Activated naive CD8-positive, alpha-beta T cell treated with anti-CD3 and anti-CD28 coated beads for 36 hours (primary cell): Measurements from ENCODE around the gene NUMB. TPM values are rescaled to one million over a fixed set of nuclear protein-coding genes. Genes with fewer than 3 reads are reported as not detected.
A peak's percentile ranks its signal among the peaks of the same experiment; 100 is the strongest.
"Not testable (repeated sequence)": the region's sequence is repeated elsewhere in the genome, so short reads cannot be mapped to it uniquely, and the experiment has no call there.

Experiments used
- DNase-seq: peaks from one replicate; pipeline ENCODE4 v3.0.0; 2021
- H3K27ac Mint-ChIP-seq: one replicate; pipeline ENCODE4 v1.8.0; 2022; ENCODE audit warnings: mild to moderate bottlenecking, moderate library complexity, mixed read lengths
- H3K27me3 Mint-ChIP-seq: one replicate; pipeline ENCODE4 v1.8.0; 2022; ENCODE audit warnings: mild to moderate bottlenecking, mixed read lengths
- H3K36me3 Mint-ChIP-seq: one replicate; pipeline ENCODE4 v1.8.0; 2021; ENCODE audit warnings: mild to moderate bottlenecking, mixed read lengths
- H3K4me1 Mint-ChIP-seq: one replicate; pipeline ENCODE4 v1.8.0; 2021; ENCODE audit warnings: mixed read lengths
- H3K4me3 Mint-ChIP-seq: one replicate; pipeline ENCODE4 v1.8.0; 2022; ENCODE audit warnings: mild to moderate bottlenecking, moderate library complexity, mixed read lengths
- H3K9me3 Mint-ChIP-seq: one replicate; pipeline ENCODE4 v1.8.0; 2022; ENCODE audit warnings: mixed read lengths
- total RNA-seq, 2 experiments: library from RNA; stranded (reverse); gene quantifications; one replicate each; pipeline ENCODE4 v1.2.3, GENCODE V29; 2021

Gene NUMB
- total RNA-seq, 2 experiments from 2014 or later = 27.3 to 32.4 TPM

- H3K9me3 Mint-ChIP-seq = no peaks in the 10 kb centered on the region
- no peaks in the 10 kb centered on the region for H3K36me3 Mint-ChIP-seq
- no peak overlapping the region for H3K27ac Mint-ChIP-seq
- peaks cover 38% of the 10 kb centered on the region for H3K4me1 Mint-ChIP-seq
- no peaks in the 10 kb centered on the region for H3K27me3 Mint-ChIP-seq
- no peak for DNase-seq
- H3K4me3 Mint-ChIP-seq = no peak overlapping the region
Measured at GRCh38 chr14:73325063-73325462, 133.3 kb downstream of the NUMB start.

GRCh38 chr14:73324533-73324932, 133.8 kb downstream of the NUMB start:
- Mint-ChIP-seq H3K27ac (no peak overlapping the region), H3K4me3 (no peak overlapping the region), H3K36me3 (no peaks in the 10 kb centered on the region), H3K27me3 (no peaks in the 10 kb centered on the region), H3K9me3 (no peaks in the 10 kb centered on the region), H3K4me1 (peaks cover 38% of the 10 kb centered on the region)
- no peak for DNase-seq

- no peaks in the 10 kb centered on the region for H3K36me3 Mint-ChIP-seq
- H3K27me3 Mint-ChIP-seq = no peaks in the 10 kb centered on the region
- H3K4me1 Mint-ChIP-seq = peaks cover 38% of the 10 kb centered on the region
- H3K27ac Mint-ChIP-seq = no peak overlapping the region
- no peak for DNase-seq
- no peak overlapping the region for H3K4me3 Mint-ChIP-seq
- no peaks in the 10 kb centered on the region for H3K9me3 Mint-ChIP-seq
Measured at GRCh38 chr14:73323896-73324399, 134.4 kb downstream of the NUMB start.

GRCh38 chr14:73313151-73313550, 145.2 kb downstream of the NUMB start:
- Mint-ChIP-seq H3K27me3 (no peaks in the 10 kb centered on the region), H3K9me3 (no peaks in the 10 kb centered on the region), H3K27ac (no peak overlapping the region), H3K4me3 (no peak overlapping the region), H3K4me1 (peaks cover 8% of the 10 kb centered on the region), H3K36me3 (peaks cover 5% of the 10 kb centered on the region)
- DNase-seq = no peak

- peaks cover 8% of the 10 kb centered on the region for H3K4me1 Mint-ChIP-seq
- DNase-seq = no peak
- no peaks in the 10 kb centered on the region for H3K27me3 Mint-ChIP-seq
- H3K9me3 Mint-ChIP-seq = no peaks in the 10 kb centered on the region
- peaks cover 5% of the 10 kb centered on the region for H3K36me3 Mint-ChIP-seq
- no peak overlapping the region for H3K27ac Mint-ChIP-seq
- no peak overlapping the region for H3K4me3 Mint-ChIP-seq
Measured at GRCh38 chr14:73312687-73313086, 145.7 kb downstream of the NUMB start.

- no peaks in the 10 kb centered on the region for H3K27me3 Mint-ChIP-seq
- DNase-seq = no peak
- H3K9me3 Mint-ChIP-seq = no peaks in the 10 kb centered on the region
- H3K27ac Mint-ChIP-seq = no peak overlapping the region
- H3K36me3 Mint-ChIP-seq = peaks cover 5% of the 10 kb centered on the region
- no peak overlapping the region for H3K4me3 Mint-ChIP-seq
- H3K4me1 Mint-ChIP-seq = peaks cover 8% of the 10 kb centered on the region
Measured at GRCh38 chr14:73311708-73312030, 146.7 kb downstream of the NUMB start.

- not testable (repeated sequence) for H3K4me3 Mint-ChIP-seq, H3K27ac Mint-ChIP-seq, DNase-seq, H3K27me3 Mint-ChIP-seq, H3K36me3 Mint-ChIP-seq, H3K9me3 Mint-ChIP-seq, H3K4me1 Mint-ChIP-seq
Measured at GRCh38 chr14:73309207-73309606, 149.1 kb downstream of the NUMB start.

GRCh38 chr14:73307261-73307660, 151.1 kb downstream of the NUMB start:
- DNase-seq = no peak
- Mint-ChIP-seq H3K27me3 (no peaks in the 10 kb centered on the region), H3K36me3 (peaks cover 5% of the 10 kb centered on the region), H3K4me3 (no peak overlapping the region), H3K4me1 (peaks cover 12% of the 10 kb centered on the region), H3K9me3 (no peaks in the 10 kb centered on the region), H3K27ac (no peak overlapping the region)

GRCh38 chr14:73305499-73305898, 152.8 kb downstream of the NUMB start:
- DNase-seq = no peak
- no peak overlapping the region for H3K4me3 Mint-ChIP-seq

GRCh38 chr14:73295198-73295796, 163.0 kb downstream of the NUMB start:
- Mint-ChIP-seq H3K27me3 (no peaks in the 10 kb centered on the region), H3K9me3 (no peaks in the 10 kb centered on the region), H3K4me3 (no peak overlapping the region), H3K27ac (no peak overlapping the region), H3K36me3 (peaks cover 5% of the 10 kb centered on the region), H3K4me1 (peaks cover 18% of the 10 kb centered on the region)
- DNase-seq = no peak

More at GRCh38 chr14:73305499-73305898, 152.8 kb downstream of the NUMB start:
- Mint-ChIP-seq H3K9me3 (no peaks in the 10 kb centered on the region), H3K27ac (no peak overlapping the region), H3K27me3 (no peaks in the 10 kb centered on the region), H3K4me1 (peaks cover 6% of the 10 kb centered on the region), H3K36me3 (peaks cover 5% of the 10 kb centered on the region)

- peaks cover 5% of the 10 kb centered on the region for H3K36me3 Mint-ChIP-seq
- H3K4me1 Mint-ChIP-seq = peaks cover 30% of the 10 kb centered on the region
- no peak for DNase-seq
- H3K27ac Mint-ChIP-seq = no peak overlapping the region
- no peaks in the 10 kb centered on the region for H3K9me3 Mint-ChIP-seq
- H3K27me3 Mint-ChIP-seq = no peaks in the 10 kb centered on the region
- H3K4me3 Mint-ChIP-seq = no peak overlapping the region
Measured at GRCh38 chr14:73293782-73294781, 164.3 kb downstream of the NUMB start.

- Mint-ChIP-seq H3K4me1 (peaks cover 33% of the 10 kb centered on the region), H3K4me3 (no peak overlapping the region), H3K27ac (peak overlapping the region; percentile 51), H3K27me3 (no peaks in the 10 kb centered on the region), H3K9me3 (no peaks in the 10 kb centered on the region), H3K36me3 (peaks cover 5% of the 10 kb centered on the region)
- no peak for DNase-seq
Measured at GRCh38 chr14:73290279-73290678, 168.1 kb downstream of the NUMB start.

GRCh38 chr14:73289729-73290128, 168.6 kb downstream of the NUMB start:
- Mint-ChIP-seq H3K27ac (peak overlapping the region; percentile 51), H3K36me3 (peaks cover 7% of the 10 kb centered on the region)

GRCh38 chr14:73289308-73289707, 169.0 kb downstream of the NUMB start:
- H3K27ac Mint-ChIP-seq = no peak overlapping the region
- H3K9me3 Mint-ChIP-seq = no peaks in the 10 kb centered on the region
- H3K4me3 Mint-ChIP-seq = no peak overlapping the region
- peaks cover 7% of the 10 kb centered on the region for H3K36me3 Mint-ChIP-seq
- H3K4me1 Mint-ChIP-seq = peaks cover 33% of the 10 kb centered on the region
- no peak for DNase-seq
- H3K27me3 Mint-ChIP-seq = no peaks in the 10 kb centered on the region

More at GRCh38 chr14:73289729-73290128, 168.6 kb downstream of the NUMB start:
- H3K9me3 Mint-ChIP-seq = no peaks in the 10 kb centered on the region
- no peak overlapping the region for H3K4me3 Mint-ChIP-seq
- DNase-seq = no peak
- H3K27me3 Mint-ChIP-seq = no peaks in the 10 kb centered on the region
- H3K4me1 Mint-ChIP-seq = peaks cover 33% of the 10 kb centered on the region

GRCh38 chr14:73287071-73287470, 171.3 kb downstream of the NUMB start:
- H3K27me3 Mint-ChIP-seq = no peaks in the 10 kb centered on the region
- H3K27ac Mint-ChIP-seq = no peak overlapping the region
- H3K4me3 Mint-ChIP-seq = no peak overlapping the region
- DNase-seq = no peak
- H3K9me3 Mint-ChIP-seq = no peaks in the 10 kb centered on the region
- H3K36me3 Mint-ChIP-seq = peaks cover 9% of the 10 kb centered on the region
- H3K4me1 Mint-ChIP-seq = peaks cover 26% of the 10 kb centered on the region
